Stimulated activated CD4-positive, alpha-beta T cell treated with anti-CD3 and anti-CD28 coated beads, TNF-alpha, amount 100 ng/mL, for 48 hours (primary cell): Measurements from ENCODE around the gene MYBPC3.

Experiments
- DNase-seq, 3 donors: peaks; one replicate each; pipeline ENCODE4 v3.0.0-alpha.2; 2020; ENCODE audit warnings: low read depth in 3 of 3

The MYBPC3 gene

DNA sequence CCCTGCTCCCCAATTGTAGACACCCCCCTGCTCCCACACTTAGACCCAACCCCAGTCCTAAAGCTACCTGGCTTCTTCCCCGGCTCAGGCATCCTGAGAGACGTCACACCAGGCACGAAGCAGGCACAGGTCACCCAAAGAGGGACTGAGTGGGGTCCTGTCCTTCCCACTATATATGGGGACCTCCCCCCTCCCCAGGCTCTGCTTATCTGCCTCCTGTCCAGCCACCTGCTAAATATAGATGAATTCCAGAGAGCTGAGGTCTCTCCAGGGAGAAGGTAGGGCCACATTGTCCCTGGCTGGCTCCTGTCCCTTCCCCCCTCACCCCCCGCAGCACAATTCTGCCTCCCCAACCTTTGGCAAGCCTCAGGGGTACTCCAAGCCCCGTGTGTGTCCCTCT is at the start of gene MYBPC3:
Gene MYBPC3 (minus strand): TSS at position 147 of the 400 bp plus-strand sequence. CDS start 55 bp downstream, at position 92.
- no peak for DNase-seq

DNA sequence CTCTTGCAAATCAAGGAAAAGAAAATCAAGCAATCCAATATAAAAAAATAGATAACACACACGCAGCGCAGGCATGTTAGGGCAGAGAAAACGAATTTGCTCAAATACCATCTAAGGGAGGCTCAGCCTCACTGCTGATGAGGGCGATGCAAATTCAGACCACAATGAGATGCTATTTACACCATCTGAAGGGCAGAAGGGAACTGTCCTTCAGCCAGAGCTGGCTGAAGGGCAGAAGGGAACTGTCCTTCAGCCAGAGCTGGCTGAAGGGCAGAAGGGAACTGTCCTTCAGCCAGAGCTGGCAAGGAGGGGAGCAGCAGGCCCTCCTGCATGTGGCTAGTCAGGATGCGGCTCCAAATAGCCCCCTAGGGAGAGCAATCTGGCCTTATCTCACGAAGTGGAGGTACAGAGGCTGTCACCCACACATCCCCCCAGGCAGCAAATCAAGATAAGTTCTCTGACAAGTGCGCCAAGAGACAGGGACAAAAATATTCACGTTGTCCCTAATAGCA is 48.3 kb upstream of the MYBPC3 start:
- no peak for DNase-seq

DNA sequence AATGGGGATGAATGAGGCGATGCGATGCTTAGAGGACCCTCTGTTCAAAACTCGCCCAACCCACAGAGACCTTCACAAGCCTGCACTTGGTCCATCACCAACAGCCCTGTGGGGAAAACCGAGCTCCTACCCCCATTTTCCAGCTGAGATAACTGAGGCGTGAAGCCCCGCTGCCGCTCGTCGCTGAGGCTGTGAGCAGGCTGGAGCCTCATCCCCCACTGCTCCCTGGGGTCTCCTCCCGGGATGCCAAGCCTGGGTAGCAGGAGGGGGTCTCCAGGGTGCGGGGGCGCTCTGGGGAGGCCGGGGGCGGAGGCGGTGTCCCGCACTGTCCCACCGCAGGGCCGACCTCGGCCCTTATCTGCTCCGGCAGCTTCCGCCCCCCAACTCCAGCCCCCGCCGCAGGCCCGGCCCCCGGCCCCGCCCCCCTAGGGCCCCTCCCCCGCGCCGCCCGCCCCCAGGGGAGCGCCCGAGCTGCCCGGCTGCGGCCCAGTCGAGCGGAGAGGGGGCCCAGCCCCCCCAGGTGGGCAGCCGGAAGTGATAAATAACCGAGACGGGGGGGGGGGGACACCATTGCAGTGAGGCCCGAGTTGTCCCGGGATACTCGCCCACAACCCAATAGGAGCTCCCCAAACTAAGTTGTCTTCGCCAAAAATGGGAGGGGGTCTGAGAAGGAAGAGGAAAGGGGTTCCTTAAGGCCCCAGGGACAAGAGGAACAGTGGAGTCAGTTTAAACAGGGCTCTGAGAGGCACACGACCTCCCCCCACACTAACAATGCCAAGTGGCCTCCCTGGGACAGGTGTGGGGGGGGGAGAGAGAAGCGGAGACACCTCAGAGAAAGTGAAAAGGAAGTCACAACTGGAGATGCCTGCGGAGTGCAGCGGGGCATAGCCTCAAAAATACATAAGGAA is 47.6 kb upstream of the MYBPC3 start:
- no peak for DNase-seq

DNA sequence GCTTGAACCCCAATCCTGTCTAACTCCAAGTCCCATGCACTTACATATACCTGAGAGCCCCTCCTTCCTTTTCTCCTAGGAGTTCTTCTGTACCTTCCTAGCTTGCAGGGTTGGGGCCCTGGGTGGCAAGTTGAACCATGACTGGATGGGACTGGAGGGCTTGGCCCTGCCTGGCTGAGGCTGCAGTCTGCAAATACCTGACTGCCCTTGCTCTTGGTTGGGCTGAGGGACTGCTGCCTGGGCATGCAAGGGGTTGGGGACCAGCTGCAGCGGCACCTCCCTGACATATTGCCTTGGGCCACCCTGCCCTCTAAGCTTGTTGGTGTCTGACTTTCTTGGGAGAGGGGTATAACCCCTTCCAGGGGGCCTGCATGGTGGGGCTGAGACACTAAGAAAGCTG is 46.0 kb upstream of the MYBPC3 start:
- DNase-seq: no peak

DNA sequence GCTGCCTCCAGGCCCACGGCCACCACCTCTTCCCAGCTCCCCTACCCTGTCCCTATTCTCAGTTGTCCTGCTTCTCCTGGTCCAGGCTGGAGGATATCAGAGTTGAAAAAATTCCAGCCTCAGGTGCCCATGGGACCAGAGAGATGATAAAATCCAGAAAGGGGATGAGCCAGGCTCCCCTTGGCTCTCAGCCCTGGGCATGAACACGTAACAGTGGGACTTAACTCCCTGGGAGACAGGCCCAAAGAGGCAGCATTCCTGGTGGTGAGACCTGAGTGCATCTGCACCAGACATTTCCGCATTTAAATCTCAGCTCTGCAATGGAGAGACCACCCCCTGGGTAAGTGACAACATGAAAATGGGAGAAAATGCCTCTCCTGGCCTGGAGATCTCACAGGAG is 45.5 kb upstream of the MYBPC3 start:
- DNase-seq: no peak

DNA sequence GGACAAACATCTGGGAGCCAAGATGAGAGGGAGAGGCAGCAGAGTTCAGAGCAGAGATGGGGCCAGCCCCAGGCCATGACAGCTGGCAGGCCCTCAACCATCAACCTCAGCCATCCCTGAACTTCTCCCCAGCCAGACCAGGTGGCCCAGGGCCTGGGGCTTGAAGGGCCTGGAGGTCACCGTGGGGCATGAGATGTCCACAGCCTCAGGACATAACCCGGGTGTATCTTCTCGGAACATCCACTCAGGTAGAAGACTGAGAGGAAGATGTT is 43.5 kb upstream of the MYBPC3 start:
- no peak for DNase-seq

DNA sequence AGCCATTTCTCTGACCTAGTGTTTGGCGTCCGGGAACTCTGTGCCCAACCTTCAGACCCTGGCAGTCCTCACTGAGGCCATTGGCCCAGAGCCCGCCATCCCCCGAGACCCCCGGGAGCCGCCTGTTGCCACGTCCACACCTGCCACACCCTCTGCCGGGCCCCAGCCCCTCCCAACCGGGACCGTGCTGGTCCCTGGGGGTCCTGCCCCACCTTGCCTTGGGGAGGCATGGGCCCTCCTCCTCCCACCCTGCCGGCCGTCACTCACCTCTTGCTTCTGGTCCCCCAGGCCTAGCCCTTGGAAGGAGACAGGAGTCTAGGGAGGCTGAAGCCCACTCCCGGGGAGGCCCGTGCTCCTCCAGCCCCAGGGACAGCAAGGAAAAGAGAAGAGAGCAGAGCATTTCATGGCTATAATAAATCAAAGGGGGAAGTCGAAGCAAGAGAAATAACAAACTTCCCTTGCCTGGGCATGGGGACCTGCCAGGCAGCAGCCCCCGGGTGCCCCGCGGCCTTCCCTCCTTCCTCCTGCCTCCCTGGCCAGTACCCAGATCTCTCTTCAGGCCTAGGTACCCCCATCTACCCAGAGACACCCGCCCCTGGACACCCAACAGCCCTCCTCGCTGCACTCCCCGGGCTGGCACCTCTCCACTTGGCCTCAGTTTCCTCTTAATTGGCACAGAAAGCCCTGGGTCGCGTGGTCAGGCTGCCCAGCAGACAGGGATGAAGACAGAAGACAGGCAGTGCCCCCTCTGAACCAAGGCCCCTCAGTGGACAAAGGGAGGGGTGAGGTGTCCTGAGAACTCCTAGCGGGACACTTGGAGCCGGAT is 42.9 kb upstream of the MYBPC3 start:
- DNase-seq: no peak

DNA sequence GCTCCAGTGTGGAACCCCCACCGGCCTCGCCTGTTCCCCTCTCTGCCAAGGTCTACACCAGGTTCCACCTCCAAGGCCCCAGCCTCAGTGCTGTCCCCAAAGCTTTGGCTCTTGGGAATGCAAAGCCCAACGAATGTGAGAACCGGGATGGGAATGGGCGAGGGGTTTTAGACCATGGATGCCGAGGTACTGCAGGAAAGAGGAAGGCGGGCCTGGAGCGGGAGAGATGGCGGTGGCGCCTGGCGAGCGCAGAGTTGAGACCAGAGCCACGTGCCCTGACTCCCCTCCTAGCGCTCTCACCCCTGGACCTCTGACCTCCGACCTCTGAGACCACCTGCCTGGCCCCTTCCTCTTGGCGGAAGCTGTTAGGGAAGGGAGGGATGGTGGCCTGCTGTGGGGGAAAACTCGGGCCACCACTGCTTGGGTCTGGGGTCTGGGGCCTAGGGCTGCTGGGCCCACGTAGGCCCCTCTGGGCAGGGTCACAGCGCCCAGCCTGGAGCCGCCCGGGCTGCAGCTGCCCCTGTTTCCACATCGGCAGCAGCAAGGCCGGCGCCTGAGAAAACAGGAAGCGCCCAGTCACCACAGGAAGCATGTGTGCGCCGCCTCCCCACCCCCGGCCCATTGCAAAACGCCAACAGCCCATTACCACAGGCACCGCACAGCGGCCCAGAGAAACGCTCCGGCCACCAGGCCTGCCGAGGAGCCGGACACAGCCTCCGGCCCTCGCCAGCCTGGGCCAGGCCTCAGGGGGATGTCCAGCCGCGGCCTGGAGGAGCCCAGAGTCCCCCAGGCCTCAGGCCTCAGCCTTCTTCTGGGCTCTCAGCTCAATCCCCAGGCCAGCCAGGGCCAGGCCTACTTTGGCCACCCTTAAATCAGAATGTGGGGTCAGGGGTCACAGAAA is 42.1 kb upstream of the MYBPC3 start:
- DNase-seq: peak in 2 of 3 donors; percentile 36 to 56

DNA sequence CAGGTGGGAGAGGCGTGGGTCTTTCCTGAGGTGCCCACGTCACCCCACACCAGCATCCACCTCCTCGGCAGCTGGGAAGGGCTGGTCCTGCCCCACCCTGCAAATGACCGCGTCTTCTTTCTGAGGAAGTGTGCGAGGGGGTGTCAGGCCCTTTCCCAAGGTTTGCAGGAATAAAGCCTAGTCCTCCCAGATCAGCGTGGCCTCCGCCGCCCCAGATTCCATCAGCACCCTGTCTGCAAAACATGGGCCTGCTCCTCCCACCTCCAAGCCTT is 41.5 kb upstream of the MYBPC3 start:
- no peak for DNase-seq

DNA sequence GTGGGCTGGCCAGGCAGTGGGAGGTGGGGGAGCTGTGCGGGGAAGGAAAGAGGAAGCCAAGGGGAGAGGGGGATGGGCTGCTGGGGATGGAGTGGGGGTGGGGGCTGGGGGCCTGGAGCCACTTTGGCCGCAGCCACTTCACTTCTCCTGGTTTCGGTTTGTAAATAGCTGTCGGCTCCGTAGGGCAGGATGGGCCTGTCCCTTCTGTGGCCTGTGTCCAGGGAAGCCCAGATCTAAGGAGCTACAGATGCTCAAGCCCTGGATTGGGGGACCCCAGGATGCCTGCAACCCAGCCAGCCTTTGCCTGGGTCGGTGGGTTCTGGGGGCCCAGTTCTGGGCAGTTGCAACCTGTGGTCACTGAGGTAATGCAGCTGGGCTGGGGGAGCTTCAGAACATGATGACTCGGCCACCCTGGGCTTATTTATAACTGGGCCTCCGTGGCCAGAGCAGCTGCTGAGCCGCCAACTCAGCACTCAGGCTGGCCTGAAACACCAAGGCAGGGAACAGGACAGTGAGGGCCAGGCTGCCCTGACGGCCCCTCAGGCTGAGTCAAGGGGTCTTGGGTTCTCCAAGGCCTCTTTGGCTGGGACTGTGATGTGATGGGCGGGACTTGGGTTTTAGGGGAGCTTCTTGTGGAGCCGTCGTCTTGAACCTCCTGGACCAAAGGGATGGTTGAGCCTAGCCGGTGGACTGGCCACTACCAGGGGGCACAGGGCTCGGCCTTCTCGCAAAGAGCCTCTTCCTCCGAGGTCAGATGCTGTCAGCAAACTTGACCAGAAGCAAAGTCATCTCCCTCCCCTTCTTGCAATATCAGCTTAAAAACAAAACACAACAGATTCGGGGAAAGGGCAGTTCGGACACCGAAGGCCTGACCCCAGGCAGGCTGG is 40.9 kb upstream of the MYBPC3 start:
- no peak for DNase-seq

DNA sequence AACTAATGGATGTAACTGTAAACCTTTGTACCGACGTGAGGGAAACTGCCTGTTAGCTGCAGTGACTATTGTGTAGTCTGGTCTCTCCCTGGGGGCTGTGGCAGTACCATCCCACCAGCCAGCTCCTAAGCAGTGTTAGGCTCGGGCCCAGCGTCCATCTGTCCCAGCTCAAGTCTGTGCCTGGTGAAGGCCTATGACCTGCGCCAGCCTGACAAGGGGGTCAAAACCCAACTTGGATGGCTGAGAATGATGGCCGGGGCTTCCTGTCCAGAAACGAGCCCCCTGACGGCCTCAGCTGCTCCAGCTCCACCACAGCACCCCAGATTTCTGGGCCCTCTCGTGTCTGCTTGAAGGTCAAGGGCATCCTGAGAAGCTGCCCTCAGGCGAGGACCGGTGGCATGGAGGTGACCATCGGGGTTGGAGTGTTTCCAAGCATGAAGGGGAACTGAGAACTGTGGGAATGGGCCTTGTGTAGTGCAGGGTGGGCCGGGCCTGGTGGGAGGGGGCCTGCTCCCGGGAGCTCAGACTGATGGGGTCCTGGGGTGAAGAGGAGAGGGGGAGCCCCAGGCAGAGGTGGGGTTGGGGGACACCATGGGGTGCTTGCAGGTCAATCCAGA is 40.2 kb upstream of the MYBPC3 start:
- DNase-seq: no peak

DNA sequence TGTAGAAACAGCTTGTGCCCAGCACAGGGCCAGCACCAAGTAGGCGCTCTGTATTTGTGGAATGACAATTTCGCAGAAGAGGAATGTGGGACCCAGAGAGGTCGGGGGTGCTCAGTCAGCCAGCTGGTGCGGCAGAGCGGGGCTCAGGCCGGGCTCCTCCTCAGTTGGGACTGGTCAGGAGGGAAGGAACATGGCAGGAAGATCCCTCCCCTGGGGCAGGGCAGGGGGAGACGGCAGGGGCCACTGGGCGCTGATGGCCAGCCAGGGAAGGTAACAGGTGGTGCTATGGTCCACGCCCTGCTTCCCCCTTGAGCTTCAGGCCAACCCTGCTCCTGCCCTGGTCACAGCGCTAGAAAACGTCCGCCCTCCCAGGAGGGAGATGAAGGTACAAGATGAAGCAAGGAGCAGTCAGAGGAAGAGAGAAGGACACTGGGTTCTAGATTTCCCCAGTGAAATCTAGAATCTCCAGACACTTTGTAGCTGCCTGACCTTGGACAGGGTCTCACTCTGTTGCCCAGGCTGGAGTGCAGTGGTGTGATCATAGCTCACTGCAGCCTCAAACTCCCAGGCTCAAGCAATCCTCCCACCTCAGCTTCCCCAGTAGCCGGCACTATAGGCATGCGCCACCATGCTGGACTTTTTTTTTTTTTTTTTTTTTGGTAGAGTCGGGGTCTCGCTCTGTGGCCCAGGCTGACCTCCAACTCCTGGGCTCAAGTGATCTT is 39.4 kb upstream of the MYBPC3 start:
- no peak for DNase-seq

DNA sequence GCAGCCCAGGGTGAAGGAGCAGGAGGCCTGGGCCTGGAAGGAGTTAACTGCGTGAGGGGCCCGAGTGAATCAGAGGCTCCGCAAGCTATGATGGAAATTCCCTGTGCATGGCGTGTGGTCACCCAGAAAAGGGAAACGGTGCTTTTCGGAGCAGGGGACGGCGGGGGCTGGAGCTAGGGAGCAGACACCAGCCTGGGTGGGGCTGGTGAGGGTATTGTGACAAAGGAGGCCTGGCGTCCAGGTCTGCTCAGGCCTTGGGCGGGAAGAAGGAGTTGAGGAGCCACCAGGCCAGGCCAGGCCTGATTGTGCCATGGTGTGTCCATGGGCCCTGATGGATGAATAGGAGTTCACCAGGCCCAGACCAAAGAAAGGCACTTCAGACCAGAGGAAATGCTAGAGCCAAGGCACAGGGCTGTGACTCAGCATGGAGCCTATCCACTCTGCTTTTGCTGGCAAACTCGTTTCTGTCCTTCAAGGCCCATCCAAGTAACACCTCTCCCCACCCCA is 38.6 kb upstream of the MYBPC3 start:
- no peak for DNase-seq

DNA sequence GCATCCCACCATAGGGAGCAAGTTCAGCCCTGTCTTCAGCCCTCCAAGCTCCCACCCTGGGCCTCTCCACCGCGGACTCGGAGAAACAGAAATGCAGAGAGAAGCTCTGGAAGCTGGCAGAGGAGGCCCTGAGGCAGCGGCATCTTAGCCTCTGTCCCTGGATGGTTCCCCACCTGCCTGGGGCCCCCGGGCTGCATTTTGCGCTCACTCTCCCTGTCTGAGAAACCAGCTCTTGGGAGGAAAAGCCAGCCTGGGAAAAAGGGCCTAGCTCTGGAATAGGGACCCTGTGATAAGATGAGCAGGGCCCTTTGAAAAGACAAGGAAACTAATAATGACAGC is 37.9 kb upstream of the MYBPC3 start:
- no peak for DNase-seq

DNA sequence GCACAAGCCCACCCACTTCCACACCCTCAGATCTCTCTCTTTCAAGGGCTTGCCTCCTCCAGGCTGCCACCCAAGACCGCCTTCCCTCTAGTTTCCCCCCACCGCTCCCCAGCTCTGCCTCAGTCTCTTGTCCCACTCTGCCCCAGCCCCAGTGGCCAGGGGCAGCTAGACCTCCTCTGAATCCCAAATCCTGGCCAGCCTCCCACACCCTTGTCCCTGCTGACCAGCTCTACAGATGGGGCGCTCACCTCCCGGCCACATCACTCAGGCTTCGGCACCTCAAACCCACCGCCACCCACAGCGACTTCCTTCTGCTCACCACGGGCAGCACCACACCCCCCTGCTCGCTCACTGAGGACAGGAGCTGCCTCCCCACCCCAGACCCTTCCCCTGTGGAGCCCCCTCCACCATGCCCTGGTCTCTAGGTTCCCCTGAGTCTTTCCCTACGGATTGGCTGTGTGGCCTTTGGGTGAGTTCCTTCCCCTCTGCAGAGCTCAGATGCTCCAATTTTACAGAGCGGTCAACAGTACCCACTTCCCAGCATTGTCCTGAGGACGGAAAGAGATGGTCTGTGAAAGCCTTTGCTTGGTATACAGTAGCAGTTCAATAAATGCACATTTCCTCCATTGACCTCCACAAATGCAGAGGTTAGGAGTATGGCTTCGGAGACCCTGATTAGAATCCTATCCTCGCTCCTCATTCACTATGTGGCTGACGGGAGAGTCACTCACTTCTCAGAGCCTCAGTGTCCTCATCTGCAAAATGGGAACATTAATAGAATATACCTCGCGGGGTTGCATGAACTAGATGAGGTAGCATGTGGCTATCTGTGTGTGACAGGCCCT is 37.3 kb upstream of the MYBPC3 start:
- DNase-seq: no peak

DNA sequence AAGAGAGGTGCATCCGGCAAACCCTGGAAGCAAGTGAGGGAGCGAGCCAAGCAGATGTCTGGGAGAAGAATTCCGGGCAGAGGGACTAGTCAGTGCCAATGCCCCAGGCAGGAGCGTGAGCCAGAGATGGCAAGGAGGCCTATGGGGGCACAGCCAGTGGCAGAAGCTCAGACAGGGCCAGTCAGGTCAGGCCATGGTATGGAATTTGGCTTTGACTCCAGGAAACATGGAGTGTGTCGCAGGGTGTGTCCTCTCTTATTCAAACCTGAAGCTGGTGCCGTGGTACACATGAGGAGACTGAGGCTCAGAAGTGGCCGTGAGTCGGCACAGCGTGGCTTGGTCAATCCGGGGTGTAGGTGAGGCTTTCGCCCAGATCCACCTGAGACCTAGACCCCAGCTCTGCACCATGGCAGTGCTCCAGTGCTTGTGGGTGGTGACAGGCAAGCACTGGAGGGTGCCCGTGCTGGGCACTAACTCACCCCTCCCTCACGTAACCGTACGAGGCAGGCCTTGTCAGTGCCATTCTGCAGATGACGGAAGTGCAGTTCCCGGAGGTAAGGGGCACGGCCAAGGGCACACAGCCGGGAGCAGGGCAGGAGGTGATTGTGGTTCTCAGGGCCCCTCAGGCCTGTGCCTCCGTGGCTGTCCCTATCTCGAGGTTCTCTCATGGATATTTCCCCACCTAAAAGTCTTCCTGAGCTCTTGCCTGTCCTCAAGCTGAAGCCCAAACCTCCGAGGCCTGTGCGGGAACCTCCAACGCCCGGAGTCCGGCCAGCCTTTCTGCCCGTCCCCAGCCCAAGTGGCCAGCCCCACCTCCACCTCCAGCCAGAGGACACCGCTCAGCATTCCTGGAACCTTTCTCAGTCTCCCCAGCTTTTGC is 36.4 kb upstream of the MYBPC3 start:
- DNase-seq: no peak

DNA sequence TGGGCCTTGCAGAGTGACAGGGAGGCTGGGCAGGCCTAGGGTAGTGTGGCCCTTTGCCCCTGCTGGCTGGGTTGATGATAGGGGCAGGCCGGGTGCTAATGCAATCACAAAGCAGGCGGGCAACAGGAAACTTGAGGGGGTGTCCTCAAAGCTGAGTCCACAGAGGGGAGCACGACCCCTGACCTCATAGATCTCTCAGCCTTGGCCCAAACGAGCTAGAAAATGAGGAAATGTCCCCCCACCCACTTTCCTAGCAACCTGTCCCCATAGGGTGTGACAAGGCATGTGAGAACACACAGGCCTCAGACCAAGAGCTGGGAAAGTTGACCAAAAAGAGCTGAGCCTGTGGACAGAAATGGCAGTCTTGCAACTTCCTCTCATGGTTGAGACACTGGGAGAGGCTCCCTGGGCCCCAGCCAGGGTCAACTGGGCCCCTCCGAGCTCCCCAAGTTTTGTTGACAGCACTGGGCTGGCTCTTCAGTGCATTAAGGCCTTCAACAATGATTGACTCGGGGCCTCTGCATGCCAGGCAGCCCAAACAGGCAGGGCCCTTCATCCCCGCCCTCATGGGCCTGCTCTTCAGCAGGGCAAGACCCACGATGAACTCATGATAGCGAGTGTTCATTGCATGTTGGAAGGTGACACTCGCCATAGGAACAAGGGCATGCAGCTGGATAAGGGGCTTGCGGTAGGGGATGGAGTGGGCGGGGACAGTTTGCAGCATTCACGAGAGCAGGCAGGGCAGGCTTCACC is 35.6 kb upstream of the MYBPC3 start:
- DNase-seq: no peak
